Dedifferentiated amniotic fluid mesenchymal stem cell (primary cell): Measurements from ENCODE around the gene LMAN1L.

Experiments used
- DNase-seq: peaks from one replicate; pipeline ENCODE4 v3.0.0-alpha.2; 2016; ENCODE audit errors: extremely low spot score

LMAN1L gene

GRCh38 chr15:74816624-74817369, 4.2 kb downstream of the LMAN1L start:
- no peak for DNase-seq

GRCh38 chr15:74817370-74817737, 4.7 kb downstream of the LMAN1L start:
- DNase-seq, result no peak

- DNase-seq, result no peak
Observed at GRCh38 chr15:74820056-74820455, 7.4 kb downstream of the LMAN1L start.

- DNase-seq, result no peak
Observed at GRCh38 chr15:74821091-74821789, 8.6 kb downstream of the LMAN1L start.

GRCh38 chr15:74821790-74822158, 9.1 kb downstream of the LMAN1L start:
- no peak for DNase-seq

- DNase-seq, result no peak
Observed at GRCh38 chr15:74822233-74822632, 9.6 kb downstream of the LMAN1L start.

GRCh38 chr15:74823324-74823723, 10.7 kb downstream of the LMAN1L start:
- DNase-seq, result no peak

GRCh38 chr15:74824976-74825375, 12.3 kb downstream of the LMAN1L start:
- DNase-seq, result no peak

GRCh38 chr15:74825866-74826265, 13.2 kb downstream of the LMAN1L start:
- no peak for DNase-seq

GRCh38 chr15:74826364-74826819, 13.8 kb downstream of the LMAN1L start, which contains the start of gene CPLX3:
Gene CPLX3 (plus strand): TSS chr15:74826627. CDS start chr15:74826704, 77 bp downstream.
- DNase-seq, result no peak

GRCh38 chr15:74826921-74827320, 14.3 kb downstream of the LMAN1L start:
- DNase-seq, result no peak

GRCh38 chr15:74827614-74828013, 15.0 kb downstream of the LMAN1L start:
- no peak for DNase-seq

- no peak for DNase-seq
Observed at GRCh38 chr15:74828835-74829234, 16.2 kb downstream of the LMAN1L start.

GRCh38 chr15:74829486-74829885, 16.9 kb downstream of the LMAN1L start:
- no peak for DNase-seq

GRCh38 chr15:74829991-74830390, 17.4 kb downstream of the LMAN1L start:
- DNase-seq, result no peak

GRCh38 chr15:74830868-74831267, 18.2 kb downstream of the LMAN1L start:
- DNase-seq, result no peak

- DNase-seq, result no peak
Observed at GRCh38 chr15:74831813-74832495, 19.3 kb downstream of the LMAN1L start.

GRCh38 chr15:74832826-74833225, 20.2 kb downstream of the LMAN1L start:
- DNase-seq, result no peak

GRCh38 chr15:74833376-74834107, 20.9 kb downstream of the LMAN1L start:
- DNase-seq, result no peak

- DNase-seq, result no peak
Observed at GRCh38 chr15:74835312-74835823, 22.7 kb downstream of the LMAN1L start.

- no peak for DNase-seq
Observed at GRCh38 chr15:74836846-74837245, 24.2 kb downstream of the LMAN1L start.
